NCI-H1417 (cell line): ENCODE measurements around the gene EFHD2.
A peak's percentile ranks its signal among the peaks of the same experiment; 100 is the strongest.
"Not testable (repeated sequence)": the region's sequence is repeated elsewhere in the genome, so short reads cannot be mapped to it uniquely, and the experiment has no call there.

ENCODE experiments used
- DNase-seq, 3 experiments: peaks; one replicate each; lab custom pipeline; 2025; lab: John Stamatoyannopoulos, UW

The EFHD2 gene

GRCh38 chr1:15412175-15412800, 2.6 kb downstream of the EFHD2 start:
- DNase-seq, result no peak

GRCh38 chr1:15412843-15413242, 3.2 kb downstream of the EFHD2 start:
- DNase-seq, result no peak

GRCh38 chr1:15413563-15414444, 4.1 kb downstream of the EFHD2 start:
- no peak for DNase-seq

GRCh38 chr1:15414445-15414983, 4.8 kb downstream of the EFHD2 start:
- DNase-seq, result peak in 1 of 3 experiments; percentile 24

- no peak for DNase-seq
These were observed 7.6 kb downstream of the EFHD2 start for GRCh38 chr1:15417059-15417934.

- DNase-seq, result no peak
These were observed 9.3 kb downstream of the EFHD2 start for GRCh38 chr1:15418806-15419515.

- no peak for DNase-seq
These were observed 11.3 kb downstream of the EFHD2 start for GRCh38 chr1:15420853-15421465.

- no peak for DNase-seq
These were observed 13.2 kb downstream of the EFHD2 start for GRCh38 chr1:15422871-15423270.

GRCh38 chr1:15423355-15424077, 13.8 kb downstream of the EFHD2 start:
- no peak for DNase-seq

GRCh38 chr1:15424146-15424667, 14.5 kb downstream of the EFHD2 start:
- DNase-seq, result peak; percentile 89 to 97 (median 89)

- DNase-seq, result no peak
These were observed 15.3 kb downstream of the EFHD2 start for GRCh38 chr1:15424981-15425380.

- no peak for DNase-seq
These were observed 15.8 kb downstream of the EFHD2 start for GRCh38 chr1:15425521-15425920.

- no peak for DNase-seq
These were observed 16.3 kb downstream of the EFHD2 start for GRCh38 chr1:15425958-15426357.

GRCh38 chr1:15426492-15427279, 17.0 kb downstream of the EFHD2 start:
- no peak for DNase-seq

GRCh38 chr1:15427280-15427666, 17.6 kb downstream of the EFHD2 start:
- no peak for DNase-seq

- not testable (repeated sequence) for DNase-seq
These were observed 18.6 kb downstream of the EFHD2 start for GRCh38 chr1:15428252-15428651.

GRCh38 chr1:15428815-15429435, 19.2 kb downstream of the EFHD2 start:
- DNase-seq, result no peak

GRCh38 chr1:15429701-15430149, 20.0 kb downstream of the EFHD2 start:
- no peak for DNase-seq
